IMR-90 (cell line): ENCODE results near the gene APP. TPM values are rescaled to one million over a fixed set of nuclear protein-coding genes. Genes with fewer than 3 reads are reported as not detected.

Experiments used
- ATAC-seq: fragments of 200-7000 bp; cut with Tn5 transposase; 2 replicates; pipeline ENCODE4 v1.9.1; 2020; ENCODE audit warnings: low read depth, mild to moderate bottlenecking, moderate library complexity
- BruUV-seq: library from RNA; stranded (reverse); fragments of 400-500 nt; replicated peaks from 2 replicates; lab custom pipeline; 2021; lab: Mats Ljungman, UMichigan
- CTCF ChIA-PET: fragments of 300-600 bp; formaldehyde crosslinking; extraction: SDS; loops from one replicate; lab custom pipeline; 2021; ENCODE audit warnings: antibody characterized with exemption; lab: Yijun Ruan, JAX
- POLR2A ChIA-PET: fragments of 300-600 bp; sonication (Branson Sonifier 250); formaldehyde crosslinking; loops from one replicate; lab custom pipeline; 2022; ENCODE audit warnings: antibody characterized with exemption; ENCODE audit not compliant: unreplicated experiment; lab: Charles Lee
- DNase-seq: peaks from one replicate; pipeline ENCODE4 v3.0.0; 2013
- H2AFZ ChIP-seq: replicated peaks from 2 replicates; pipeline ENCODE3; 2013; ENCODE audit warnings: low read length, mild to moderate bottlenecking; ENCODE audit not compliant: poor library complexity
- H2AK5ac ChIP-seq: 2 replicates; pipeline ENCODE4 v1.6.1; 2013; ENCODE audit warnings: low read depth, low read length, inconsistent platforms
- H2AK9ac ChIP-seq: replicated peaks from 2 replicates; pipeline ENCODE3; 2013; ENCODE audit warnings: mild to moderate bottlenecking, low read depth, low read length, moderate library complexity; ENCODE audit not compliant: poor library complexity
- H2BK120ac ChIP-seq: 2 replicates; pipeline ENCODE4 v1.6.1; 2013; ENCODE audit warnings: low read depth, low read length, inconsistent platforms
- H2BK15ac ChIP-seq: 3 replicates; pipeline ENCODE4 v1.6.1; 2013; ENCODE audit warnings: low read depth, low read length, inconsistent platforms
- H2BK20ac ChIP-seq: 2 replicates; pipeline ENCODE4 v1.6.1; 2013; ENCODE audit warnings: low read depth, mild to moderate bottlenecking, inconsistent platforms, low read length, moderate library complexity
- H2BK5ac ChIP-seq: 2 replicates; pipeline ENCODE4 v1.6.1; 2013; ENCODE audit warnings: mild to moderate bottlenecking, low read depth, low read length, inconsistent platforms; ENCODE audit not compliant: poor library complexity, severe bottlenecking
- H3K14ac ChIP-seq: replicated peaks from 2 replicates; pipeline ENCODE4 v1.6.1; 2013; ENCODE audit warnings: low read depth, low read length, inconsistent platforms
- H3K18ac ChIP-seq: 2 replicates; pipeline ENCODE4 v1.6.1; 2013; ENCODE audit warnings: low read depth, low read length, control low read depth
- H3K23ac ChIP-seq: 2 replicates; pipeline ENCODE4 v1.6.1; 2013; ENCODE audit warnings: low read depth, low read length, inconsistent platforms
- H3K27ac ChIP-seq: 2 replicates; pipeline ENCODE4 v1.5.1; 2013; ENCODE audit warnings: mild to moderate bottlenecking, control low read depth, low read length; ENCODE audit not compliant: insufficient read depth
- H3K27me3 ChIP-seq: 2 replicates; pipeline ENCODE4 v1.6.1; 2013; ENCODE audit warnings: low read length; ENCODE audit not compliant: control insufficient read depth, insufficient read depth
- H3K36me3 ChIP-seq: 2 replicates; pipeline ENCODE4 v1.6.1; 2013; ENCODE audit warnings: low read length, mixed read lengths; ENCODE audit not compliant: control insufficient read depth, insufficient read depth
- H3K4ac ChIP-seq: 2 replicates; pipeline ENCODE4 v1.6.1; 2013; ENCODE audit warnings: low read depth, low read length, inconsistent platforms
- H3K4me1 ChIP-seq: 2 replicates; pipeline ENCODE4 v1.6.1; 2013; ENCODE audit warnings: low read length, mixed read lengths; ENCODE audit not compliant: control insufficient read depth, insufficient read depth
- H3K4me2 ChIP-seq: 2 replicates; pipeline ENCODE4 v1.6.1; 2013; ENCODE audit warnings: low read depth, mild to moderate bottlenecking, control low read depth, low read length, moderate library complexity
- H3K4me3 ChIP-seq: 2 replicates; pipeline ENCODE4 v1.5.1; 2013; ENCODE audit warnings: low read depth, mild to moderate bottlenecking, control low read depth, low read length, moderate library complexity; ENCODE audit not compliant: insufficient read depth
- H3K56ac ChIP-seq: 2 replicates; pipeline ENCODE4 v1.6.1; 2013; ENCODE audit warnings: low read length, inconsistent platforms; ENCODE audit not compliant: insufficient read depth; ENCODE audit errors: extremely low read depth
- H3K79me1 ChIP-seq, 2 experiments: 2 replicates each; pipeline ENCODE4 v1.6.1; 2013; ENCODE audit warnings: low read length in 2 of 2, inconsistent platforms in 1 of 2, low read depth in 1 of 2
- H3K9ac ChIP-seq: 2 replicates; pipeline ENCODE4 v1.6.1; 2013; ENCODE audit warnings: low read depth, low read length, control low read depth
- H3K9me1 ChIP-seq: 2 replicates; pipeline ENCODE4 v1.6.1; 2013; ENCODE audit warnings: low read length, inconsistent platforms; ENCODE audit not compliant: insufficient read depth
- H3K9me3 ChIP-seq: 2 replicates; pipeline ENCODE4 v1.6.1; 2013; ENCODE audit warnings: low read length; ENCODE audit not compliant: control insufficient read depth, insufficient read depth
- H4K20me1 ChIP-seq: 2 replicates; pipeline ENCODE4 v1.6.1; 2013; ENCODE audit warnings: low read length, inconsistent platforms; ENCODE audit not compliant: insufficient read depth
- H4K5ac ChIP-seq: 2 replicates; pipeline ENCODE4 v1.6.1; 2013; ENCODE audit warnings: mild to moderate bottlenecking, low read depth, low read length, control low read depth
- H4K8ac ChIP-seq, 2 experiments: 2 replicates each; pipeline ENCODE4 v1.6.1; 2013; ENCODE audit warnings: low read depth in 2 of 2, low read length in 2 of 2, control low read depth in 1 of 2, inconsistent platforms in 1 of 2
- H4K91ac ChIP-seq: 2 replicates; pipeline ENCODE4 v1.6.1; 2013; ENCODE audit warnings: low read depth, low read length, inconsistent platforms; ENCODE audit not compliant: insufficient read depth
- RAD21 ChIP-seq: IDR thresholded peaks from 2 replicates; pipeline ENCODE4 v1.6.1; 2012; ENCODE audit warnings: low read length, improper control_type of control experiment
- WGBS, 2 experiments: methylation state at CpG; one replicate each; pipeline versions ENCODE4 v1.1.5 to v1.1.7; 2013; ENCODE audit warnings: missing lambda C conversion rate in 2 of 2; ENCODE audit not compliant: insufficient read length in 1 of 2; ENCODE audit errors: extremely low coverage in 2 of 2; 5-methylcytosine and 5-hydroxymethylcytosine counted together
- dilution Hi-C: fragments of 300-500 bp; cut with HindIII; formaldehyde crosslinking; loops from one replicate; pipeline ENCODE4 v1.14.3; 2018; ENCODE audit warnings: low sequenced_read_pairs; ENCODE audit not compliant: unreplicated experiment
- in situ Hi-C: fragments of 300-500 bp; cut with MboI; formaldehyde crosslinking; loops from 3 replicates; pipeline ENCODE4 v1.14.3; 2019; ENCODE audit warnings: low sequenced_read_pairs, inconsistent platforms, mixed read lengths
- intact Hi-C: fragments of 100-400 bp; cut with micrococcal nuclease; formaldehyde crosslinking; loops from 2 replicates; pipeline ENCODE4 v1.10.0; 2022
- polyA plus RNA-seq, 3 experiments: library from polyadenylated mRNA; depleted of rRNA; stranded (reverse); fragments of >200 nt; gene quantifications; 2 replicates each; pipeline ENCODE4 v1.2.3, GENCODE V29; 2012; ENCODE audit warnings: low replicate concordance in 1 of 3
- total RNA-seq: library from RNA; depleted of rRNA; stranded (reverse); fragments of >200 nt; gene quantifications from 2 replicates; pipeline ENCODE4 v1.2.3, GENCODE V29; 2012

Gene APP
- total and polyA plus RNA-seq, 2 of the 4 experiments (the other 2 are of a cell fraction): 191 to 530 TPM

- Histone ChIP-seq H3K27ac (no peak overlapping the region), H3K9me1 (peaks cover 4% of the 10 kb centered on the region), H4K91ac (no peak overlapping the region), H2AK9ac (no peak overlapping the region), H2AK5ac (no peak overlapping the region), H3K9ac (no peak overlapping the region), H2BK20ac (no peak overlapping the region), H3K4me3 (no peak overlapping the region), H2BK120ac (no peak overlapping the region), H2AFZ (no peak overlapping the region), H4K5ac (no peak overlapping the region), H3K36me3 (peaks cover 28% of the 10 kb centered on the region), H3K4me2 (no peak overlapping the region), H3K27me3 (no peaks in the 10 kb centered on the region), H3K79me1 (peaks cover 4 to 9% of the 10 kb centered on the region in 2 experiments; a peak in 1 of 4 replicates), H3K4ac (no peak overlapping the region), H3K14ac (no peak overlapping the region), H2BK5ac (no peak overlapping the region), H3K56ac (no peak overlapping the region), H4K8ac (no peak overlapping the region), H4K20me1 (no peaks in the 10 kb centered on the region), H3K23ac (no peak overlapping the region), H3K18ac (no peak overlapping the region), H3K9me3 (no peaks in the 10 kb centered on the region), H3K4me1 (no peaks in the 10 kb centered on the region), H2BK15ac (no peak overlapping the region)
- no peak for TF ChIP-seq RAD21
- no TSS peak for BruUV-seq
- ChIA-PET POLR2A (no interaction called here), CTCF (no interaction called here)
- dilution Hi-C loops (no loop called here), in situ Hi-C loops (loop anchor here (25.0 kb wide), 1 partner anchor 821 kb away; no protein-coding TSS in a partner anchor), intact Hi-C loops (no loop called here)
- DNase-seq (no peak), ATAC-seq (no peak)
- no CpG with 5 or more reads among the region's 5 CpGs for WGBS, 2 experiments
Observed at GRCh38 chr21:25891596-25891995, 279.0 kb downstream of the APP start.
